Loucy (cell line): ENCODE data around the gene LTBP2.

ENCODE experiments used
- H2AFZ ChIP-seq: fragments of 200-600 bp; sonication (generic); 2 replicates; pipeline ENCODE4 v1.6.0; 2016; ENCODE audit warnings: antibody characterized with exemption, mild to moderate bottlenecking, low read length, moderate library complexity
- H3F3A ChIP-seq: fragments of 200-600 bp; 2 replicates; pipeline ENCODE4 v1.6.0; 2016; ENCODE audit warnings: antibody characterized with exemption, low read depth, mild to moderate bottlenecking
- H3K27me3 ChIP-seq: fragments of 200-600 bp; sonication (generic); 2 replicates; pipeline ENCODE4 v1.6.1; 2014; ENCODE audit warnings: low read length, mild to moderate bottlenecking; ENCODE audit not compliant: insufficient read depth, poor library complexity, severe bottlenecking
- H3K36me3 ChIP-seq: fragments of 200-600 bp; sonication (generic); 2 replicates; pipeline ENCODE4 v1.6.1; 2016; ENCODE audit warnings: low read length; ENCODE audit not compliant: insufficient read depth
- H3K4me1 ChIP-seq: fragments of 200-600 bp; sonication (generic); 2 replicates; pipeline ENCODE4 v1.5.1; 2014; ENCODE audit warnings: low read length, mild to moderate bottlenecking; ENCODE audit not compliant: insufficient read depth, poor library complexity, severe bottlenecking
- H3K4me2 ChIP-seq: fragments of 200-600 bp; sonication (generic); 2 replicates; pipeline ENCODE4 v1.6.0; 2014; ENCODE audit warnings: antibody characterized with exemption, low read length, low read depth, mild to moderate bottlenecking; ENCODE audit not compliant: poor library complexity, severe bottlenecking
- H3K4me3 ChIP-seq: fragments of 200-600 bp; sonication (generic); 2 replicates; pipeline ENCODE4 v1.5.1; 2014; ENCODE audit warnings: low read length, mild to moderate bottlenecking, mixed read lengths; ENCODE audit not compliant: poor library complexity, severe bottlenecking
- H3K79me2 ChIP-seq: fragments of 200-600 bp; sonication (generic); 2 replicates; pipeline ENCODE4 v1.6.1; 2014; ENCODE audit warnings: low read length; ENCODE audit not compliant: insufficient read depth
- H3K9ac ChIP-seq: fragments of 200-600 bp; sonication (generic); 2 replicates; pipeline ENCODE4 v1.6.0; 2014; ENCODE audit warnings: mild to moderate bottlenecking, low read depth, low read length, moderate library complexity; ENCODE audit not compliant: poor library complexity, severe bottlenecking
- H3K9me2 ChIP-seq: fragments of 200-600 bp; sonication (generic); replicated peaks from 2 replicates; pipeline ENCODE4 v1.6.1; 2016; ENCODE audit warnings: low read depth, low read length, mixed read lengths
- H3K9me3 ChIP-seq: fragments of 200-600 bp; sonication (generic); 2 replicates; pipeline ENCODE4 v1.6.1; 2014; ENCODE audit warnings: mild to moderate bottlenecking, antibody characterized with exemption, low read length, low read depth; ENCODE audit not compliant: insufficient read depth
- H4K20me1 ChIP-seq: fragments of 200-600 bp; sonication (generic); 2 replicates; pipeline ENCODE4 v1.6.0; 2014; ENCODE audit warnings: antibody characterized with exemption, low read length, mild to moderate bottlenecking; ENCODE audit not compliant: insufficient read depth, poor library complexity, severe bottlenecking
- EZH2phosphoT487 ChIP-seq: fragments of 200-600 bp; IDR thresholded peaks from 2 replicates; pipeline ENCODE4 v1.6.1; 2018; ENCODE audit warnings: antibody characterized with exemption, mild to moderate bottlenecking, moderate library complexity, borderline replicate concordance
- TF ChIP-seq, protein P1 (sequence below): fragments of 200-600 bp; sonication (generic); conservative IDR thresholded peaks from 2 replicates; pipeline ENCODE4 v1.5.1; 2014; ENCODE audit warnings: mild to moderate bottlenecking, antibody characterized with exemption, low read length

Gene LTBP2

GRCh38 chr14:74601982-74602381, 10.1 kb downstream of the LTBP2 start:
- Histone ChIP-seq H4K20me1 (no peaks in the 10 kb centered on the region), H3K9me2 (no peaks in the 10 kb centered on the region), H3K4me3 (no peak overlapping the region), H3K27me3 (no peaks in the 10 kb centered on the region), H2AFZ (no peak overlapping the region), H3K9me3 (no peaks in the 10 kb centered on the region), H3K4me1 (no peaks in the 10 kb centered on the region), H3F3A (no peaks in the 10 kb centered on the region), H3K9ac (no peak overlapping the region), H3K36me3 (no peaks in the 10 kb centered on the region), H3K4me2 (no peak overlapping the region), H3K79me2 (no peaks in the 10 kb centered on the region)
- TF ChIP-seq EZH2phosphoT487: no peak
- TF ChIP-seq, protein P1, sequence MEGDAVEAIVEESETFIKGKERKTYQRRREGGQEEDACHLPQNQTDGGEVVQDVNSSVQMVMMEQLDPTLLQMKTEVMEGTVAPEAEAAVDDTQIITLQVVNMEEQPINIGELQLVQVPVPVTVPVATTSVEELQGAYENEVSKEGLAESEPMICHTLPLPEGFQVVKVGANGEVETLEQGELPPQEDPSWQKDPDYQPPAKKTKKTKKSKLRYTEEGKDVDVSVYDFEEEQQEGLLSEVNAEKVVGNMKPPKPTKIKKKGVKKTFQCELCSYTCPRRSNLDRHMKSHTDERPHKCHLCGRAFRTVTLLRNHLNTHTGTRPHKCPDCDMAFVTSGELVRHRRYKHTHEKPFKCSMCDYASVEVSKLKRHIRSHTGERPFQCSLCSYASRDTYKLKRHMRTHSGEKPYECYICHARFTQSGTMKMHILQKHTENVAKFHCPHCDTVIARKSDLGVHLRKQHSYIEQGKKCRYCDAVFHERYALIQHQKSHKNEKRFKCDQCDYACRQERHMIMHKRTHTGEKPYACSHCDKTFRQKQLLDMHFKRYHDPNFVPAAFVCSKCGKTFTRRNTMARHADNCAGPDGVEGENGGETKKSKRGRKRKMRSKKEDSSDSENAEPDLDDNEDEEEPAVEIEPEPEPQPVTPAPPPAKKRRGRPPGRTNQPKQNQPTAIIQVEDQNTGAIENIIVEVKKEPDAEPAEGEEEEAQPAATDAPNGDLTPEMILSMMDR: no peak

GRCh38 chr14:74599946-74600345, 12.1 kb downstream of the LTBP2 start:
- Histone ChIP-seq H3K79me2 (no peaks in the 10 kb centered on the region), H3K9me3 (no peaks in the 10 kb centered on the region), H3K9ac (no peak overlapping the region), H3K9me2 (no peaks in the 10 kb centered on the region), H4K20me1 (no peaks in the 10 kb centered on the region), H3K4me2 (no peak overlapping the region), H2AFZ (no peak overlapping the region), H3K4me3 (no peak overlapping the region), H3K4me1 (no peaks in the 10 kb centered on the region), H3K36me3 (no peaks in the 10 kb centered on the region), H3K27me3 (no peaks in the 10 kb centered on the region), H3F3A (no peaks in the 10 kb centered on the region)
- TF ChIP-seq, protein P1: no peak
- TF ChIP-seq EZH2phosphoT487: no peak

DNA sequence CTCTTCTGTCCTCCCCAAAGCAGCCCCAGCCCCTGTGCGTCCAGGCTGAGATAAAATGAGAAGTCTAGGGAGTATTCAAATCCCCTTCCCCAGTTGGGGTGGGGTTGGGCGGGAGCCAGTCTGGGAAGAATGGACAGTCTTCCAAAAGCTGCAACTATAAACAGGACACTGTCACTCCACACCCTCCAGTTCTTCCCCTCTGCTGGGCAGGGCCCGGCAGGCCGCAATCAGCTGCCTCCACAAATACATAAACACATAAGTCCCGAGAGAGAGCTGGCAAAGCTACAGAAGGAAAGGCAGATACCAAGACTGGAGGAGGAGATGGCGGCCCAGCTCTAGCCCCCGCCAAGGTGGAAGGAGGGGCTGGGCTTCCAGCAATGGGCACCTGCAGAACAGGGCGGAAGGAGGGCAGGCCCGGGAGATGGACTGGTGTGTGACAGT, 12.7 kb downstream of the LTBP2 start:
- Histone ChIP-seq H3K9ac (no peak overlapping the region), H3K9me3 (no peaks in the 10 kb centered on the region), H3F3A (no peaks in the 10 kb centered on the region), H3K4me3 (no peak overlapping the region), H3K36me3 (no peaks in the 10 kb centered on the region), H3K27me3 (no peaks in the 10 kb centered on the region), H4K20me1 (no peaks in the 10 kb centered on the region), H3K9me2 (no peaks in the 10 kb centered on the region), H3K79me2 (no peaks in the 10 kb centered on the region), H3K4me1 (no peaks in the 10 kb centered on the region), H2AFZ (no peak overlapping the region), H3K4me2 (no peak overlapping the region)
- TF ChIP-seq, protein P1: no peak
- no peak for TF ChIP-seq EZH2phosphoT487
